HG03108 (cell line): ENCODE results near the gene DOK1.

Experiments used
- ATAC-seq: cut with Tn5 transposase; IDR thresholded peaks from one replicate; pipeline ENCODE4 v1.9.1; 2021; ENCODE audit warnings: moderate library complexity; ENCODE audit not compliant: unreplicated experiment

DOK1 gene

DNA sequence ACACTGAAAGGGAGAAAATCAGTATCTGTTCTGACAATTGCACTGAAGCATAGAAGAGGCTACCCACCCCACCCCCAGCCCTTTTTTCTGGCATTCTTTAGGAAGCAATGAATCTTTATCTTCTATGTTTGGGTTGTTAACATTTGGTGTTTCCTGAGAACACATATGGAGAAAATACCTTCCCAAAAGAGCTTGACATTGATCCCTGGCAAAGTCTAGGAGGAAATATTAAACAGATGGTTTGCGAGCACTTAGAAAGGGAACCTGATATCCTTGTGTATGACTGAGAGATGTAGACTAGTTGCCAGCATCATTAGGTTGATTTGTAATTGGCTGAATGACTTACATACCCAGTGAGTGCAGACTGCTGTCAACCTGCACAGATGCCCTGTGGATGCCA is 42.9 kb downstream of the DOK1 start:
- no peak for ATAC-seq

DNA sequence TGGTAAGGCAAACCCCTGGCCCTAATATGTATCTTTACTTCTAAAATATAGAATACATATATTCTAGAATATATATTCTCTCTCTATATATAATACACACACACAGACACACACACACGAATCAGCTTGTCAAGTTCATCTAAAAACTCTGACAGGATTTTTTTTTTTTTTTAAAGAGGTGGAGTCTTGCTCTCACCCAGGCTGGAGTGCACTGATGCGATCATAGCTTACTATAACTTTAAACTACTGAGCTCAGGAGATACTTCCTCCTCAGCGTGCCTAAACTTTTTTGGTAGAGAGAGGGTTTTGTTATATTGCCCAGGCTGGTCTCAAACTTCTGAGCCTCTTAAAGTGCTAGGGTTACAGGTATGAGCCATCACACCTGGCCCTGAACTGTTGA is 45.2 kb downstream of the DOK1 start:
- no peak for ATAC-seq

- no peak for ATAC-seq
Measured at GRCh38 chr2:74602586-74603281, 48.2 kb downstream of the DOK1 start.

DNA sequence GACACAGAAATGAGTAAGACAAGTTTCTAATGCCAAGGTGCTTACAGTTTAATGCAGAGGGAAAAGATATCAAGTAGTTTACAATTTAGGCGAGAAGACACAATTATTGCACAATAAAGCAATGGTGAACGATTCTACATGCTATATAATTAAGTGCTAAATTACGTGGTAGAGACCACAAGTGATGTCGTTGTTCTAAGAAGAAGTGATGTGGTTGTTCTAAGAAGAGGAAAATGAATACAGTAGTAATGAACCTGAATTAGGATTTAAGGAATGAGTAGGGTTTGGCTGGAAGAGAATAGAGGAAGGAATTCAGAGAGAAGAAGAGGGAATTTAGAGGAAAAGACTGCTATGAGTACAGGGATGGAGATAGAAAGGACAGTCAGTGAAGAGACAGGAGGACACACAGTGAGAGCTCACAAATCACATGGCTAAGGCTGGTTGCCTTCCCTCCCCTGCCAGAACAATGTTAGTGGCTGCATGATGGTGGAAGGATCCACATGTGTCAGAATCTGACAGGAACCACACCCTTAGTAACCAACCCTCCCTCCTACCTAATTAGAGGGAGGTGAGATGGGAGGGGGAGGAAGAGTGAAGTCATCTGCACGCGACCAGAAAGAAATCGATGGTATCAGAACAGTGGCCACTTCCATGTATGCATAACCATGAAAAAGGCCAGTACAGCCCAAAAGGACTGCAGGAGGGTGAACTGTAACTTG is 48.9 kb downstream of the DOK1 start:
- no peak for ATAC-seq

- ATAC-seq = no peak
Measured at GRCh38 chr2:74606927-74607326, 52.4 kb downstream of the DOK1 start.
